A549 (cell line): ENCODE data around the gene CDRT15.

Experiments
- EP300 ChIP-seq, 2 experiments: fragments of >200 bp; sonication (Bioruptor Twin); formaldehyde crosslinking; IDR thresholded peaks; 2 replicates in 1 of 2; 3 replicates in 1 of 2; pipeline ENCODE4 v1.6.1; 2016 to 2017
- FOSL2 ChIP-seq, 2 experiments: fragments of 450-650 bp in 1 of 2; fragments of >200 bp in 1 of 2; sonication (Bioruptor Twin) in 1 of 2; formaldehyde crosslinking; IDR thresholded peaks; 2 replicates each; pipeline versions ENCODE4 v1.5.0 to v1.6.1; 2016 to 2020; ENCODE audit warnings: mild to moderate bottlenecking in 1 of 2, moderate library complexity in 1 of 2
- JUNB ChIP-seq: fragments of >200 bp; sonication (Bioruptor Twin); formaldehyde crosslinking; IDR thresholded peaks from 2 replicates; pipeline ENCODE4 v1.6.1; 2016
- POLR2A ChIP-seq: IDR thresholded peaks from 2 replicates; pipeline ENCODE4 v1.6.1; 2012; ENCODE audit warnings: mild to moderate bottlenecking, low read length
- RFX5 ChIP-seq: fragments of 450-650 bp; IDR thresholded peaks from 2 replicates; pipeline ENCODE4 v1.7.1; 2014; ENCODE audit warnings: antibody characterized with exemption, mild to moderate bottlenecking, moderate library complexity
- TP53 ChIP-seq: fragments of 250-450 bp; sonication (Bioruptor Pico); IDR thresholded peaks from 2 replicates; pipeline ENCODE4 v1.5.0; 2021; ENCODE audit warnings: mild to moderate bottlenecking, moderate library complexity
- ZFP36 ChIP-seq: fragments of 450-650 bp; IDR thresholded peaks from 2 replicates; pipeline ENCODE4 v1.6.1; 2014; ENCODE audit warnings: borderline replicate concordance; ENCODE audit not compliant: partially characterized antibody
- ZNF302 ChIP-seq: fragments of 250-450 bp; sonication (Bioruptor Pico); IDR thresholded peaks from 2 replicates; pipeline ENCODE4 v1.9.0; 2021; ENCODE audit warnings: inconsistent platforms, mild to moderate bottlenecking, moderate library complexity
- TF ChIP-seq, protein P1 (sequence below): IDR thresholded peaks from 2 replicates; pipeline ENCODE4 v1.6.1; 2012
- TF ChIP-seq, protein P2 (sequence below): fragments of >200 bp; sonication (Bioruptor Twin); formaldehyde crosslinking; IDR thresholded peaks from 3 replicates; pipeline ENCODE4 v1.5.1; 2016
- TF ChIP-seq, protein P3 (sequence below): IDR thresholded peaks from 2 replicates; pipeline ENCODE4 v1.6.1; 2012
- TF ChIP-seq, protein P4 (sequence below): fragments of >200 bp; sonication (Bioruptor Twin); formaldehyde crosslinking; IDR thresholded peaks from 3 replicates; pipeline ENCODE4 v1.6.1; 2016
- TF ChIP-seq, protein P5 (sequence below): fragments of 200-600 bp; sonication (generic); IDR thresholded peaks from 2 replicates; pipeline ENCODE4 v1.6.1; 2016; ENCODE audit warnings: antibody characterized with exemption, mild to moderate bottlenecking, moderate library complexity

DNA sequence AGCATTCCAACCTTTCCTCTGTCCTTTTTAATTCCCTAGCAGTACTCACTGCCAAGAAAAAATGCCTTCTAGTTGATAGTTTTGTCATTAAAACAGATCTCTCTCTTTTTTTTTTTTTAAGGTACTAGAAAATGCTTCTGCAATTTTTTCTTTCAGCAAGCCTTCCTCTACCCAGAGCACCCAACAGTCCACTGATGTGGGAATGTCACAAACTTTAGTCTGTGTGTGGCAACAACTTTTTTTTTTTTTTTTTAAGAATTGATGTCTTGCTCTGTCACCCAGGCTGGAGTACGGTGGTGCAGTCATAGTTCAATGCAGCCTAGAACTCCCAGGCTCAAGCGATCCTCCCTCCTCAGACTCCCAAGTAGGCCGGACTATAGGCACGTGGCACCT is 34.7 kb downstream of the CDRT15 start:
- TF ChIP-seq, protein P1, sequence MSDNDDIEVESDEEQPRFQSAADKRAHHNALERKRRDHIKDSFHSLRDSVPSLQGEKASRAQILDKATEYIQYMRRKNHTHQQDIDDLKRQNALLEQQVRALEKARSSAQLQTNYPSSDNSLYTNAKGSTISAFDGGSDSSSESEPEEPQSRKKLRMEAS: no peak
- TF ChIP-seq, protein P2, sequence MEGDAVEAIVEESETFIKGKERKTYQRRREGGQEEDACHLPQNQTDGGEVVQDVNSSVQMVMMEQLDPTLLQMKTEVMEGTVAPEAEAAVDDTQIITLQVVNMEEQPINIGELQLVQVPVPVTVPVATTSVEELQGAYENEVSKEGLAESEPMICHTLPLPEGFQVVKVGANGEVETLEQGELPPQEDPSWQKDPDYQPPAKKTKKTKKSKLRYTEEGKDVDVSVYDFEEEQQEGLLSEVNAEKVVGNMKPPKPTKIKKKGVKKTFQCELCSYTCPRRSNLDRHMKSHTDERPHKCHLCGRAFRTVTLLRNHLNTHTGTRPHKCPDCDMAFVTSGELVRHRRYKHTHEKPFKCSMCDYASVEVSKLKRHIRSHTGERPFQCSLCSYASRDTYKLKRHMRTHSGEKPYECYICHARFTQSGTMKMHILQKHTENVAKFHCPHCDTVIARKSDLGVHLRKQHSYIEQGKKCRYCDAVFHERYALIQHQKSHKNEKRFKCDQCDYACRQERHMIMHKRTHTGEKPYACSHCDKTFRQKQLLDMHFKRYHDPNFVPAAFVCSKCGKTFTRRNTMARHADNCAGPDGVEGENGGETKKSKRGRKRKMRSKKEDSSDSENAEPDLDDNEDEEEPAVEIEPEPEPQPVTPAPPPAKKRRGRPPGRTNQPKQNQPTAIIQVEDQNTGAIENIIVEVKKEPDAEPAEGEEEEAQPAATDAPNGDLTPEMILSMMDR: no peak
- no peak for TF ChIP-seq POLR2A
- no peak for TF ChIP-seq TP53 (CRISPR knock-in tag)
- TF ChIP-seq, protein P3, sequence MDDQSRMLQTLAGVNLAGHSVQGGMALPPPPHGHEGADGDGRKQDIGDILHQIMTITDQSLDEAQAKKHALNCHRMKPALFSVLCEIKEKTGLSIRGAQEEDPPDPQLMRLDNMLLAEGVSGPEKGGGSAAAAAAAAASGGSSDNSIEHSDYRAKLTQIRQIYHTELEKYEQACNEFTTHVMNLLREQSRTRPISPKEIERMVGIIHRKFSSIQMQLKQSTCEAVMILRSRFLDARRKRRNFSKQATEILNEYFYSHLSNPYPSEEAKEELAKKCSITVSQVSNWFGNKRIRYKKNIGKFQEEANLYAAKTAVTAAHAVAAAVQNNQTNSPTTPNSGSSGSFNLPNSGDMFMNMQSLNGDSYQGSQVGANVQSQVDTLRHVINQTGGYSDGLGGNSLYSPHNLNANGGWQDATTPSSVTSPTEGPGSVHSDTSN: no peak
- TF ChIP-seq EP300 (IDR thresholded peaks at IDR 0.05): no peak
- no peak for TF ChIP-seq RFX5
- TF ChIP-seq, protein P4, sequence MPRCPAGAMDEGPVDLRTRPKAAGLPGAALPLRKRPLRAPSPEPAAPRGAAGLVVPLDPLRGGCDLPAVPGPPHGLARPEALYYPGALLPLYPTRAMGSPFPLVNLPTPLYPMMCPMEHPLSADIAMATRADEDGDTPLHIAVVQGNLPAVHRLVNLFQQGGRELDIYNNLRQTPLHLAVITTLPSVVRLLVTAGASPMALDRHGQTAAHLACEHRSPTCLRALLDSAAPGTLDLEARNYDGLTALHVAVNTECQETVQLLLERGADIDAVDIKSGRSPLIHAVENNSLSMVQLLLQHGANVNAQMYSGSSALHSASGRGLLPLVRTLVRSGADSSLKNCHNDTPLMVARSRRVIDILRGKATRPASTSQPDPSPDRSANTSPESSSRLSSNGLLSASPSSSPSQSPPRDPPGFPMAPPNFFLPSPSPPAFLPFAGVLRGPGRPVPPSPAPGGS: no peak
- TF ChIP-seq ZFP36: no peak
- no peak for TF ChIP-seq JUNB
- TF ChIP-seq, protein P5, sequence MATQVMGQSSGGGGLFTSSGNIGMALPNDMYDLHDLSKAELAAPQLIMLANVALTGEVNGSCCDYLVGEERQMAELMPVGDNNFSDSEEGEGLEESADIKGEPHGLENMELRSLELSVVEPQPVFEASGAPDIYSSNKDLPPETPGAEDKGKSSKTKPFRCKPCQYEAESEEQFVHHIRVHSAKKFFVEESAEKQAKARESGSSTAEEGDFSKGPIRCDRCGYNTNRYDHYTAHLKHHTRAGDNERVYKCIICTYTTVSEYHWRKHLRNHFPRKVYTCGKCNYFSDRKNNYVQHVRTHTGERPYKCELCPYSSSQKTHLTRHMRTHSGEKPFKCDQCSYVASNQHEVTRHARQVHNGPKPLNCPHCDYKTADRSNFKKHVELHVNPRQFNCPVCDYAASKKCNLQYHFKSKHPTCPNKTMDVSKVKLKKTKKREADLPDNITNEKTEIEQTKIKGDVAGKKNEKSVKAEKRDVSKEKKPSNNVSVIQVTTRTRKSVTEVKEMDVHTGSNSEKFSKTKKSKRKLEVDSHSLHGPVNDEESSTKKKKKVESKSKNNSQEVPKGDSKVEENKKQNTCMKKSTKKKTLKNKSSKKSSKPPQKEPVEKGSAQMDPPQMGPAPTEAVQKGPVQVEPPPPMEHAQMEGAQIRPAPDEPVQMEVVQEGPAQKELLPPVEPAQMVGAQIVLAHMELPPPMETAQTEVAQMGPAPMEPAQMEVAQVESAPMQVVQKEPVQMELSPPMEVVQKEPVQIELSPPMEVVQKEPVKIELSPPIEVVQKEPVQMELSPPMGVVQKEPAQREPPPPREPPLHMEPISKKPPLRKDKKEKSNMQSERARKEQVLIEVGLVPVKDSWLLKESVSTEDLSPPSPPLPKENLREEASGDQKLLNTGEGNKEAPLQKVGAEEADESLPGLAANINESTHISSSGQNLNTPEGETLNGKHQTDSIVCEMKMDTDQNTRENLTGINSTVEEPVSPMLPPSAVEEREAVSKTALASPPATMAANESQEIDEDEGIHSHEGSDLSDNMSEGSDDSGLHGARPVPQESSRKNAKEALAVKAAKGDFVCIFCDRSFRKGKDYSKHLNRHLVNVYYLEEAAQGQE: no peak
- TF ChIP-seq FOSL2 (IDR thresholded peaks at IDR 0.05): no peak
- TF ChIP-seq FOSL2 (CRISPR knock-in tag; IDR thresholded peaks at IDR 0.05): no peak
- TF ChIP-seq ZNF302 (CRISPR knock-in tag): no peak
